ENCODE results near the gene AHCTF1. TPM values are rescaled to one million over a fixed set of nuclear protein-coding genes. Genes with fewer than 3 reads are reported as not detected.

The AHCTF1 gene
- total RNA-seq, 1 donor from 2014 or later: 62.1 TPM

DNA sequence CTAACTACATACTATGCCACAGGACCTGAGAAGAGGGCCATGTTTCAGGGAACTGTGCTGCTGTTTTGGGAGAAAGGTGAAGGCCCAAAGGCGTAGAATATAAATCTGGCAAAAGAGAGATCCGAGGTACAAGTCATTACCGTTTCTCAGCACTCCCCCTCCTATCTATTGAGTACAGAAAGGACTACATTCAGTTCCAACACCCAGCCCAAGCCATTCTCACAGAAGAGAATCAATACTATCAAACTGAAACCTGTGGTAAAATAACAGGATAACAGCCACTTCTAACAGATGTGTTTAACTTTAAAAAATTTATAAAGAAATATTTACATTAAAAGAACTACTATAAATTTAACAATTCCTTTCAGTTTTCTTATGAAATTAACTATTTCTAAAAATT, 7.8 kb downstream of the AHCTF1 start:
- H3K9ac ChIP-seq: no peak overlapping the region
- H3F3A ChIP-seq (ENCODE audit: low read depth): no peaks in the 10 kb centered on the region
- no peak overlapping the region for H3K27ac Mint-ChIP-seq
- no peak overlapping the region for H3K4me2 ChIP-seq
- peaks cover 63% of the 10 kb centered on the region for H4K20me1 ChIP-seq (ENCODE audit: low read depth)
- no peaks in the 10 kb centered on the region for H3K27me3 ChIP-seq
- H2AFZ ChIP-seq (replicated peaks): no peak overlapping the region
- peaks cover 100% of the 10 kb centered on the region for H3K79me2 ChIP-seq (ENCODE audit: low read depth)
- no peak overlapping the region for H3K4me3 ChIP-seq
- H3K4me1 ChIP-seq: no peaks in the 10 kb centered on the region
- H3K36me3 ChIP-seq: peaks cover 6% of the 10 kb centered on the region
- no peaks in the 10 kb centered on the region for H3K4me1 Mint-ChIP-seq
- H3K9me3 ChIP-seq (ENCODE audit: low read depth): no peaks in the 10 kb centered on the region
- no peak for TF ChIP-seq EZH2 (IDR thresholded peaks at IDR 0.05)
- TF ChIP-seq, protein P1, sequence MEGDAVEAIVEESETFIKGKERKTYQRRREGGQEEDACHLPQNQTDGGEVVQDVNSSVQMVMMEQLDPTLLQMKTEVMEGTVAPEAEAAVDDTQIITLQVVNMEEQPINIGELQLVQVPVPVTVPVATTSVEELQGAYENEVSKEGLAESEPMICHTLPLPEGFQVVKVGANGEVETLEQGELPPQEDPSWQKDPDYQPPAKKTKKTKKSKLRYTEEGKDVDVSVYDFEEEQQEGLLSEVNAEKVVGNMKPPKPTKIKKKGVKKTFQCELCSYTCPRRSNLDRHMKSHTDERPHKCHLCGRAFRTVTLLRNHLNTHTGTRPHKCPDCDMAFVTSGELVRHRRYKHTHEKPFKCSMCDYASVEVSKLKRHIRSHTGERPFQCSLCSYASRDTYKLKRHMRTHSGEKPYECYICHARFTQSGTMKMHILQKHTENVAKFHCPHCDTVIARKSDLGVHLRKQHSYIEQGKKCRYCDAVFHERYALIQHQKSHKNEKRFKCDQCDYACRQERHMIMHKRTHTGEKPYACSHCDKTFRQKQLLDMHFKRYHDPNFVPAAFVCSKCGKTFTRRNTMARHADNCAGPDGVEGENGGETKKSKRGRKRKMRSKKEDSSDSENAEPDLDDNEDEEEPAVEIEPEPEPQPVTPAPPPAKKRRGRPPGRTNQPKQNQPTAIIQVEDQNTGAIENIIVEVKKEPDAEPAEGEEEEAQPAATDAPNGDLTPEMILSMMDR (IDR thresholded peaks at IDR 0.05): no peak
- no peak for TF ChIP-seq EZH2phosphoT487 (IDR thresholded peaks at IDR 0.05)
- DNase-seq (ENCODE audit: low spot score): no peak
- H3K4me3 Mint-ChIP-seq: no peak overlapping the region
- H3K9me3 Mint-ChIP-seq: peaks cover 63% of the 10 kb centered on the region
- peaks cover 2% of the 10 kb centered on the region for H3K27me3 Mint-ChIP-seq (ENCODE audit: insufficient read depth, low read depth)
- H3K36me3 Mint-ChIP-seq: peaks cover 57% of the 10 kb centered on the region
- H3K27ac ChIP-seq: no peak overlapping the region

DNA sequence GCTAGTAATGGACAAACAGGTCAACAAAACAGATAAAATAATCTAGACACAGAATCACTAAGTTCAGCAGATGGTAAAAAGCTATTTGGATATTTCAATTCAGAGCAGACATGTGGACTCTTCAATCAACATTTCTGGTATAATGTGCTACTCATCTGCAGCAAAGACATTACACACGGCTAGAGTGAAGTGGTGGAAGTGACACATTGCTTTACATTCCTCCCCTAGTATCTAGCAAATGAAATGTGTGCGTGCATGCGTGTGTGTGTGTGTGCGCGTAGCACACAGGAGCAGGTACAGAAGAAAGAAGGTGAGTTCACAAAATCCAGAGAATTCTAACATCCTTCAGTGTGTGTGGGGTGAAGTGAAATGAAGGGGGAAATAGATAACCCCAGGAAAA, 8.3 kb downstream of the AHCTF1 start:
- Mint-ChIP-seq H3K4me1 (no peaks in the 10 kb centered on the region), H3K27ac (no peak overlapping the region), H3K36me3 (peaks cover 57% of the 10 kb centered on the region), H3K9me3 (peaks cover 62% of the 10 kb centered on the region), H3K4me3 (no peak overlapping the region), H3K27me3 (ENCODE audit: insufficient read depth, low read depth) (peaks cover 2% of the 10 kb centered on the region)
- H3K4me3 ChIP-seq: no peak overlapping the region
- TF ChIP-seq, protein P1 (IDR thresholded peaks at IDR 0.05): no peak
- TF ChIP-seq EZH2 (IDR thresholded peaks at IDR 0.05) (no peak), EZH2phosphoT487 (IDR thresholded peaks at IDR 0.05) (no peak)
- peaks cover 3% of the 10 kb centered on the region for H3K36me3 ChIP-seq
- H3K27me3 ChIP-seq: no peaks in the 10 kb centered on the region
- no peaks in the 10 kb centered on the region for H3K4me1 ChIP-seq
- H3K9me3 ChIP-seq (ENCODE audit: low read depth): no peaks in the 10 kb centered on the region
- H3K79me2 ChIP-seq (ENCODE audit: low read depth): peaks cover 100% of the 10 kb centered on the region
- H4K20me1 ChIP-seq (ENCODE audit: low read depth): peaks cover 63% of the 10 kb centered on the region
- no peak overlapping the region for H3K9ac ChIP-seq
- H3K4me2 ChIP-seq: no peak overlapping the region
- no peak for DNase-seq (ENCODE audit: low spot score)
- H3K27ac ChIP-seq: no peak overlapping the region
- no peak overlapping the region for H2AFZ ChIP-seq (replicated peaks)
- no peaks in the 10 kb centered on the region for H3F3A ChIP-seq (ENCODE audit: low read depth)

DNA sequence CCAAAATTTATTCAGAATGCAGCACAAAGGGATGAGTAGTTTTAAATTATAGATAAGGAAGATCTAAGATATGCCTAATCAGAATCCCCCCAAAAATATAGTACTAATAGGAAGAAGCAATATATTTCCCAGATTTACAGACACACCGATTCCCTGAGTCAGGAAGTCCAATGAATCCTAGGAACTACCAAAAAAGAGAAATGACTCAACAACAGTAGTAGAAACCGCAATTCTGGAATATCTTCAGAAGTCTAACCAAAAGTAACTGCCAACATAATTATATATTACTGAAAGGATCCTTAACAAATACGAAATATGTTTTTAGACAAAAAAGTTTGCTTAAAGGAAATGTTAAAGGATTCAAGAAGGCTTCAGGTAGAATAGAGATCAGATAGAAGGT, 10.3 kb downstream of the AHCTF1 start:
- Histone ChIP-seq H3F3A (ENCODE audit: low read depth) (no peaks in the 10 kb centered on the region), H3K27me3 (no peaks in the 10 kb centered on the region), H3K9me3 (ENCODE audit: low read depth) (no peaks in the 10 kb centered on the region), H3K79me2 (ENCODE audit: low read depth) (peaks cover 100% of the 10 kb centered on the region), H2AFZ (replicated peaks) (no peak overlapping the region), H3K4me1 (peaks cover 7% of the 10 kb centered on the region), H3K36me3 (peaks cover 3% of the 10 kb centered on the region), H3K9ac (no peak overlapping the region), H3K4me3 (no peak overlapping the region), H3K27ac (no peak overlapping the region), H3K4me2 (no peak overlapping the region), H4K20me1 (ENCODE audit: low read depth) (peaks cover 75% of the 10 kb centered on the region)
- Mint-ChIP-seq H3K36me3 (peaks cover 54% of the 10 kb centered on the region), H3K9me3 (peaks cover 46% of the 10 kb centered on the region), H3K4me3 (no peak overlapping the region), H3K27me3 (ENCODE audit: insufficient read depth, low read depth) (peaks cover 2% of the 10 kb centered on the region), H3K27ac (no peak overlapping the region), H3K4me1 (peaks cover 4% of the 10 kb centered on the region)
- no peak for TF ChIP-seq EZH2 (IDR thresholded peaks at IDR 0.05)
- no peak for TF ChIP-seq EZH2phosphoT487 (IDR thresholded peaks at IDR 0.05)
- TF ChIP-seq, protein P1 (IDR thresholded peaks at IDR 0.05): no peak
- no peak for DNase-seq (ENCODE audit: low spot score)

Data from neural progenitor cell (in vitro differentiated cells).